Measurements from ENCODE around the gene GOT1.

GOT1 gene

GRCh38 chr10:99450156-99450555 is 19.7 kb upstream of the GOT1 start:
- no peak for TF ChIP-seq POLR2A (IDR thresholded peaks at IDR 0.05; ENCODE audit: low read depth, low read length)
- FAIRE-seq = no peak
- DNase-seq (ENCODE audit: insufficient read length, low spot score) = no peak

GRCh38 chr10:99449023-99449422 is 18.6 kb upstream of the GOT1 start:
- FAIRE-seq = no peak
- no peak for TF ChIP-seq POLR2A (IDR thresholded peaks at IDR 0.05; ENCODE audit: low read depth, low read length)
- DNase-seq (ENCODE audit: insufficient read length, low spot score) = no peak

DNA sequence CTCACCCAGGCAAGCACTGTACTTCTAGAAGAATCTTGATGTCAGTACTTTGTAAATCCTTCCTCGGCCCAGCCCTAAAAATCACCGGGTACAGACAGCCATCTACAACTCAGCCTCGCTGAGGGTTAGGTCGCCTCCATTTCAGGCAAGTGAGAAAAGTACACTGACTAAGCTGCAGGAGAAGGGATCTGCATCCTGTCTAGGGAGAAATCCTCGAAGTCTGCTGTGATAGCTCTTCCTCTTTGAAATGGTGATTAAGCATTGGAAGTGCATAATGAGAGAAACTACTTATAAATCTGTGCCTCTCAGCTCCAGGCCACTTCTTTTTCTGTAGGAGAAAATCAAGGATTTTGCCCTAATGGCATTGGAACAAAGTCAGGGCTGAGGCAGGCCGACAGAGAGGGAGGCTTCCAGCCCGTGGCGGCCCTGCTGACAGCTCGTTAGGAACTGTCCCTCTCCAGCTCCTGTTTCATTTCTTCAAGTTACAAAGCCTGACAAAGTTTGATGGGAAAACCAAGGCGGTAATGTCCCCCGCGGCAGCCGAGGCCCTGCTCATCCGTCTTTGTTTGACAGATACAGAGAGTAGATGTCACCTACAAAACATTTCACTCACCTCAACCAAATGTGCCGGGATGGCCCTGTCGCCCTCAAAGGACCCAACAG is 14.1 kb upstream of the GOT1 start:
- TF ChIP-seq POLR2A (IDR thresholded peaks at IDR 0.05; ENCODE audit: low read depth, low read length) = no peak
- FAIRE-seq = no peak
- no peak for DNase-seq (ENCODE audit: insufficient read length, low spot score)

- DNase-seq (ENCODE audit: insufficient read length, low spot score) (no peak), FAIRE-seq (no peak)
- TF ChIP-seq POLR2A (IDR thresholded peaks at IDR 0.05; ENCODE audit: low read depth, low read length) = no peak
Measured at GRCh38 chr10:99443500-99443899, 13.1 kb upstream of the GOT1 start.

DNA sequence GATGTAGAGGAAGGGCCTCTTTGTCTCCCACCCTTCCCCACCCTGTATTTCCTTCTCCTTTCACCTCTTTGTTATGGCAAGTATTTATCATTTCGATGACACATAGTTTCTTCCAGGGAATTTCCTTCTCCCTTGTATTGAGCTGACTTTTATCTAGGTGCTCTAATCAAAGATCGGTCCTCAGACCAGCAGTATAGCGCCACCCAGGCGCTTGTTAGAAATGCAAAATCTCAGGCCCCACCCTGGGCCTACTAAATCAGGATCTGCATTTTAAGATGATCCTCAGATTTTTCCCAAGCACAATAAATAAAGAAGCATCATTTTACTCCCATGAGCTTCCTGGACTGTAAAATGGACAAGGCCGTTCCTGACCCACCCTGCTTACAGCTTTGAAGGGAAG is 12.0 kb upstream of the GOT1 start:
- TF ChIP-seq POLR2A (IDR thresholded peaks at IDR 0.05; ENCODE audit: low read depth, low read length) = no peak
- no peak for DNase-seq (ENCODE audit: insufficient read length, low spot score)
- FAIRE-seq = no peak

GRCh38 chr10:99438890-99439289 is 8.5 kb upstream of the GOT1 start:
- FAIRE-seq (no peak), DNase-seq (ENCODE audit: insufficient read length, low spot score) (no peak)
- TF ChIP-seq POLR2A (IDR thresholded peaks at IDR 0.05; ENCODE audit: low read depth, low read length) = no peak

DNA sequence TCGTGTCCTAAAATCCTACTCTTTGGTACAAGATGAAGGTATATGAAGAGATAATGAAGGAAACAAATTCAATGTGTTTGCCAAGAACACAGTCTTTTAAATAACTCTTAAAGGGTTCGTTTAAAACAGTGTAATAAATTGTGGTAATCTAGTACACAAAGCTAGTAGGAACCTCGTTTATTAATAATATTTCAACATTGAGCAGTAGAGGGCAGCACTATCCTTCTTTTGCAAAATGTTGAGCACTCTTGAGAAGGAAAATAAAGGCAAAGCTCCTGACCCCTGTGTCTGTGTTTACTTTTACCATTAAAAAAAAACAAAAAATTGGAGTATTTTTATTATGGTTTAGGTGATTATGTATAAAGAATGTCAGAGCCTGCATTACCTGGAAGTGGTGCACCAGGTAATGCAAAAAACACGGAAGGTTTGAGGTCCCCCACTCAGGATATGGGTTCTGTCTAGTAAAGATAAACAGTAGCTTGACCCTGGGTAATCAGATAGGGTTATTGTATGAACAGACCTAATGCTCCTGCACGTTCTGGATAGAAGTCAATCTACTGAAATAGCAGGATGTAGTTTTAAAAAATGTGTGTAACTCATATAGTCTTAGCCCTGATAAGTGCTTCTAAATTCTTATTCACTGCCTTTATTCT is 5.7 kb upstream of the GOT1 start:
- FAIRE-seq = no peak
- TF ChIP-seq POLR2A (IDR thresholded peaks at IDR 0.05; ENCODE audit: low read depth, low read length) = no peak
- DNase-seq (ENCODE audit: insufficient read length, low spot score) = no peak

DNA sequence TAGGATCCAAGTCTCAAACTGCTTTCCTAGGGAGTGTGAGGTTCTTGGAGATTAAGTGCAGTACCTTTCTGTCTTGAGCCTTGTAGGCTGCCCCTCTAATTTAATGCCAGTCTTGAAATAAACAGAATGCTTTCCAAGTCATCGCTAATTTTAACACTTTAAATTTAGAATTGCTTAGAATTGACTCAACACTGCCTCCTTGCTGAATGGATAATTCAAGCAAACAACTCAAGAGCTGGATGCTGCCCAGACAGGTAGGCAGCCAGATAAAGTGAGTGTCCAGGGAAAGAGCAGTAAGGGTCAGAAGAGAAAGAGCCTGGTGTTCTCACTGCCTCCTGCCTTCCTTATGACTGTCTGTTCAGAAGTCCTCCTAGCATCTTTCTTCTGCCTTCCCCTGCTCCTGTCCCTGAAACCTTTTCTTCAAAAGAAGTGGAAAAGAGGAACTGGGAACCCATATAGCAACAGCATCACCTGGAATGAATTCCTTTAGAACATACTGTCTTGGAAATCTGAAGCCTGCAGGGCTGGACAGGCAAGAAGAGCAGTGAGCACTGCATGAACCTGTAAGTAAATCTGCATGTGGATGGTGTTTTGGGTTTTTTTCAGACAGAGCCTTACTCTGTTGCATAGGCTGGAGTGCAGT is 3.1 kb upstream of the GOT1 start:
- DNase-seq (ENCODE audit: insufficient read length, low spot score) (no peak), FAIRE-seq (no peak)
- TF ChIP-seq POLR2A (IDR thresholded peaks at IDR 0.05; ENCODE audit: low read depth, low read length) = no peak

- FAIRE-seq = no peak
- no peak for DNase-seq (ENCODE audit: insufficient read length, low spot score)
- TF ChIP-seq POLR2A (IDR thresholded peaks at IDR 0.05; ENCODE audit: low read depth, low read length) = no peak
Measured at GRCh38 chr10:99432881-99433280, 2.5 kb upstream of the GOT1 start.

GRCh38 chr10:99432047-99432446 is 1.6 kb upstream of the GOT1 start:
- FAIRE-seq (no peak), DNase-seq (ENCODE audit: insufficient read length, low spot score) (no peak)
- TF ChIP-seq POLR2A (IDR thresholded peaks at IDR 0.05; ENCODE audit: low read depth, low read length) = no peak

- FAIRE-seq (no peak), DNase-seq (ENCODE audit: insufficient read length, low spot score) (peak; percentile 41)
- no peak for TF ChIP-seq POLR2A (IDR thresholded peaks at IDR 0.05; ENCODE audit: low read depth, low read length)
Measured at GRCh38 chr10:99431190-99431760, 851 bp upstream of the GOT1 start.

DNA sequence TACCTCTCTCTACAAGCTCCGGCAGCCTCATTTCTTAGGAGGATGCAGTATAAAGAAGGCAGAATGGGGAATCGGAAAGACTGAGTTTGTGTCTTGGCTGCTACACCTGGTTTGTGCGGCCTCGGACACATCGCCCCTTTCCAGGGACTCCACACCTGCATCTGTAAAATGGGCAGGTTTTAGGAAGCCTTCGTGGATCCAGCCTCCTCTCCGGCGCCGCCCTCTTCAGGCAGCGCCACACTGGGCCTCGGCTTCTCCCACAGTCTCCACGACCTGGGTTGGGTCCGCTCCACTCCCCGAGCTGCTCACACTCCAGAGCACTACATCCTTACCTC is 341 bp downstream of the GOT1 start:
- no peak for TF ChIP-seq POLR2A (IDR thresholded peaks at IDR 0.05; ENCODE audit: low read depth, low read length)
- DNase-seq (ENCODE audit: insufficient read length, low spot score) (no peak), FAIRE-seq (no peak)

- FAIRE-seq (no peak), DNase-seq (ENCODE audit: insufficient read length, low spot score) (no peak)
- no peak for TF ChIP-seq POLR2A (IDR thresholded peaks at IDR 0.05; ENCODE audit: low read depth, low read length)
Measured at GRCh38 chr10:99429517-99430095, 818 bp downstream of the GOT1 start.

DNA sequence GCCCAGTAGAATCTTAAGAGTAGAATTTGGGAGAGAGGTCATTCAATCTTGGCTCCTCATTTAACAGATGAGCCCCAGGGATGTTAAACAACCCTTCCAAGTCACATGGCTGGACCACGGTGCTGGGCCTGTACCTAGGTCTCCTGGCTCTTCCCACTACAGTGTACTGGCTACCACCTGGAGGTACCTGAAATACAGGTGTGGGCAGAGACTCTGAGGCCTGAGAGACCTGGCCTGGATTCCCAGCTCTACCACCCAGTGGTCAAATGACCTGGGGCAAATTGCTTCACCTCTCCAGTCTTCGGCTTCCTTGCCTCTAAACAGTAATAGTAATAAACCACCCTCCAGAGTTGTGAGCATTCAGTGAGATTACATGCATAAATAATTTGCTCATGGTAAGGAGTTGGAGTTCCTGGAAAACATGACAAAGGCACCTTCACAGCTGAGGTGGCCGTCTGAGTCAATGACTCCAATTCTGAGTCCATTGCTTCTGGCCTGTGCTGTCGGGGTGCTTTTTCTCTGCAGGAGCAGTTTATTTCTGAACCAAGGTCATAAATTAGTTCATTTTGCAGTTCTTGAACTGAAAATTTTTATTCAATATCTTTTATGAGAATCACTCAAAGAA is 2.7 kb downstream of the GOT1 start:
- FAIRE-seq (no peak), DNase-seq (ENCODE audit: insufficient read length, low spot score) (no peak)
- no peak for TF ChIP-seq POLR2A (IDR thresholded peaks at IDR 0.05; ENCODE audit: low read depth, low read length)

All from H54 (cell line).